LNCaP clone FGC (cell line): ENCODE data around the gene GNG7.
A peak's percentile ranks its signal among the peaks of the same experiment; 100 is the strongest.

ENCODE experiments used
- DNase-seq: peaks from one replicate; pipeline ENCODE4 v3.0.0-alpha.2; 2011; ENCODE audit warnings: low read depth
- H3K4me3 ChIP-seq: 2 replicates; pipeline ENCODE4 v1.5.1; 2011; ENCODE audit warnings: mild to moderate bottlenecking, low read depth, low read length, control low read depth
- CTCF ChIP-seq: IDR thresholded peaks from 2 replicates; pipeline ENCODE4 v1.5.1; 2012; ENCODE audit warnings: mild to moderate bottlenecking; ENCODE audit not compliant: control insufficient read depth, insufficient read depth; ENCODE audit errors: extremely low read depth

Gene GNG7

GRCh38 chr19:2740314-2740656 is 37.8 kb upstream of the GNG7 start:
- H3K4me3 ChIP-seq, result no peak overlapping the region
- no peak for DNase-seq

GRCh38 chr19:2739602-2740313 is 37.3 kb upstream of the GNG7 start, which contains the start of gene SLC39A3:
TSS of gene SLC39A3 (minus strand) at chr19:2740017. CDS start at chr19:2737257, 2,760 bp downstream.
- no peak for TF ChIP-seq CTCF
- H3K4me3 ChIP-seq, result peak within 1 kb of the TSS; percentile 86
- peak; percentile 95 for DNase-seq

More at GRCh38 chr19:2740314-2740656, 37.8 kb upstream of the GNG7 start:
- TF ChIP-seq CTCF, result no peak

- no peak for DNase-seq
- H3K4me3 ChIP-seq, result no peak overlapping the region
- no peak for TF ChIP-seq CTCF
Observed at GRCh38 chr19:2736550-2737190, 34.2 kb upstream of the GNG7 start.

- no peak overlapping the region for H3K4me3 ChIP-seq
- no peak for DNase-seq
- TF ChIP-seq CTCF, result no peak
Observed at GRCh38 chr19:2735374-2735773, 32.9 kb upstream of the GNG7 start.

GRCh38 chr19:2734589-2735288 is 32.2 kb upstream of the GNG7 start:
- no peak overlapping the region for H3K4me3 ChIP-seq
- DNase-seq, result no peak
- TF ChIP-seq CTCF, result no peak

- no peak for DNase-seq
- H3K4me3 ChIP-seq, result no peak overlapping the region
- TF ChIP-seq CTCF, result no peak
Observed at GRCh38 chr19:2733930-2734588, 31.6 kb upstream of the GNG7 start.
